IPS DF 4.7 (cell line): ENCODE measurements around the gene ZFTA.

Experiments used
- DNase-seq: peaks from one replicate; pipeline ENCODE4 v3.0.0-alpha.2; 2013; ENCODE audit warnings: low spot score; ENCODE audit errors: extremely low read depth

The ZFTA gene

DNA sequence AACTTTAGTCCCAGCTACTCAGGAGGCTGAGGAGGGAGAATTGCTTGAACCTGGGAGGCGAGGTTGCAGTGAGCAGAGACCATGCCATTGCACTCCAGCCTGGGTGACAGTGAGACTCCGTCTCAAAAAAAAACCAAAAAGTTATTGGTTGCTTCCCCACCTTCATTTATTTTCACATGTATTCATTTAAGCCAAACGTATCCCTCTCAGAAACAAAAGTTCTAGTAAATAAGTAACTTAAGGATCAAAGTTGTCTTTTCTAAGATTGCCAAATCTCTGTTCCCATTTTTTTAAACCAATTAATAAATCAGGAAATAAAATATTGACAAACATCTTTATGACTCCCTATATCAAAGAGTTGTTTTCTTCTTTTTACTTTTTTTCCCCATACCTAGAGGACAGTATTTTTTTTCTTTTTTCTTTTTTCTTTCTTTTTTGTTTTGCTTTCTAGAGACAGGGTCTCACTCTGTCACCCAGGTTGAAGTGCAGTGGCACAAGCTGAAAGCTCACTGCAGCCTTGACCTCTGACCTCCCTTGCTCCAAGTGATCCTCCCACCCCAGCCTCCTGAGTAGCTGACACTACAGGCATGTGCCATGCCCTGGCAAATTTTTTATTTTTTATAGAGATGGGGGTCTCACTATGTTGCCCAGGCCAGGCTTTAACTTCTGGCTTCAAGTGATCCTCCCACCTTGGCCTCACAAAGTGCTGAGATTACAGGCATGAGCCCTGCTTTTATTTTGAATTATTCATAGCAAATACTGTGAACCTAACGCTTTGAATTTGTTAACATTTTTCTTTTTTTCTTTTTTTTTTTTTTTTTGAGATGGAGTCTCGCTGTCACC is 11.4 kb downstream of the ZFTA start:
- DNase-seq = no peak

GRCh38 chr11:63749624-63750023 is 19.0 kb downstream of the ZFTA start:
- no peak for DNase-seq

DNA sequence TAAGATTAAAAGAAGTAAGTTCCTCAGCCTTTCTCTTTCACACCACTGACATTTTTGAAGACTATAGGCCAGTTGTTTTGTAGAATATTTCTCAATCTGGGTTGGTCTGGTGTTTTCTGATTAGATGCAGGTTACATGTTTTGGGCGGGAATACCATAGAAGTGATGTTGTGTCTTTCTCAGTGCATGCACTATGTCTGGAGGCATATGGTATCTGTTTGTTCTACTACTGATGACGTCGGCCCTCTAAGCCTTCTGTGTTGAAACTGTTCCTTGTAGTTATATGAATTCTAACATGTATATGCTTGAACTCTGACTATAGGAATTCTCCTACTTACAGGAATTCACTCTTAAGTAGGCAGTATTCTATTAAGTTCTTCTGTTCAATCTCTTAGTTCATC is 21.6 kb downstream of the ZFTA start:
- no peak for DNase-seq

GRCh38 chr11:63745304-63746170 is 23.0 kb downstream of the ZFTA start:
- no peak for DNase-seq

- no peak for DNase-seq
Measured at GRCh38 chr11:63738720-63739360, 29.7 kb downstream of the ZFTA start.

GRCh38 chr11:63737718-63738117 is 30.9 kb downstream of the ZFTA start:
- no peak for DNase-seq

DNA sequence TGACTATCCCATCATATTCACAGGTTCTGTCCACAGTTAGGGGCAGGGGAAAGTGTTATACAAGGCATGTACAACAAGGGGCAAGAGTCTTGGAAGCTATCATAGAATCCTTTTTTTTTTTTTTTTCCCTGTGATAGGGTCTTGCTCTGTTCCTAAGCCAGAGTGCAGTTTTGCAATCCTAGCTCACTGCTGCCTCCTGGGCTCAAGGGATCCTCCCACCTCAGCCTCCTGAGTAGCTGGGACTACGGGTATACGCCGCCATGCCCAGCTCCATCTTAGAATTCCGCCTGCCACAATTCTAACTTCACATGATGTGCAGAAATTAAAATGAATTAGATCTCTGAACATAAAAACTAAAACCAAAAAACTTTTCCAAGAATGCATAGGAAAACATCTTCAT is 31.7 kb downstream of the ZFTA start:
- no peak for DNase-seq

DNA sequence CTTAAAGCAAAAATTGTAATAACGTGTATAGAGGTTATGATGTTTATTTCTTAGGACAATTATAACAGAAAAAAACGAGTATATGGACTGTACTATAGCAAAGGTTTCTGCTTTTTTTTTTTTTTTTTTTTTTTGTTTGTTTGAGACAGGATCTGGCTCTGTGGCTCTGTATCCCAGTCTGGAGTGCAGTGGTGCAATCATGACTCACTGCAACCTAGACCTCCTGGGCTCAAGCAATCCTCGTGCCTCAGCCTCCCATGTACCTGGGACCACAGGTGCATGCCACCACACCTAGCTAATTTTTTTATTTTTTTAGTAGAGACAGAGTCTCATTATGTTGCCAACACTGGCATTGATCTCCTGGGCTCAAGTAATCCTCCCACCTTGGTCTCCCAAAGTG is 39.2 kb downstream of the ZFTA start:
- DNase-seq = no peak

- no peak for DNase-seq
Measured at GRCh38 chr11:63720611-63721010, 48.0 kb downstream of the ZFTA start.

- no peak for DNase-seq
Measured at GRCh38 chr11:63719987-63720386, 48.6 kb downstream of the ZFTA start.

DNA sequence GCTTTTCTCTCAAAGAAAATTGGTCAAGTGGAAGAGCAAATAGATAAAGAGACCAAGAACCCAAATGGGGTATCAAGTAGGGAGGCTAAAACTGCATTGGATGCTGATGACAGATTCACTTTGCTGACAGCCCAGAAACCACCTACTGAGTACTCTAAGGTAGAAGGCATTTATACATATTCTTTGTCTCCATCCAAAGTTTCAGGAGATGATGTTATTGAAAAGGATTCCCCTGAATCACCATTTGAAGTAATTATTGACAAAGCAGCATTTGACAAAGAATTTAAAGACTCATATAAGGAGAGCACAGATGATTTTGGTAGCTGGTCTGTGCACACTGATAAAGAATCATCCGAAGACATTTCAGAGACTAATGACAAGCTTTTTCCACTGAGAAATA is 49.6 kb downstream of the ZFTA start:
- no peak for DNase-seq
